HG02571 (cell line): ENCODE results near the gene P2RY12.

Experiments used
- ATAC-seq: cut with Tn5 transposase; IDR thresholded peaks from one replicate; pipeline ENCODE4 v1.9.1; 2021; ENCODE audit warnings: mild to moderate bottlenecking, moderate library complexity; ENCODE audit not compliant: unreplicated experiment

P2RY12 gene

DNA sequence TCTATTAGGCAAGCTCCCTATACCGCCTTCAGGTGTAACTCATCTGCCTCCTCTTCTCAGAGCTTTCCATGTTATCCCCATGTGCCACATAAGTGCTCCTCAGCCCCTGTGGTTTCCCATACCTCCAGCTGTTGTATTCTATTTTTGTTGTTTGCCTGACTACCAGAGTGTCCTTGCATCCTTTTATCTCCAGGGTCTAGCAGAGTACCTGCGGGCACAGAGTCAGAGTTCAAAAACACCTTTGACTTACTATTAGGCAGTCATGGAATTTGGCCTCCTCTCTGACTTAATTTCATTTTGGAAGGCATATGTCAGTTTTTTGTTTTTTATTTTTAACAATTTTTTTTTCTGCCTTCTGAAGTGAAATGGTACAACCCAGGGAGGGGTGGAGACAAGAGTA is 75.0 kb downstream of the P2RY12 start:
- no peak for ATAC-seq

GRCh38 chr3:151307583-151308488 is 76.7 kb downstream of the P2RY12 start:
- ATAC-seq, result no peak

DNA sequence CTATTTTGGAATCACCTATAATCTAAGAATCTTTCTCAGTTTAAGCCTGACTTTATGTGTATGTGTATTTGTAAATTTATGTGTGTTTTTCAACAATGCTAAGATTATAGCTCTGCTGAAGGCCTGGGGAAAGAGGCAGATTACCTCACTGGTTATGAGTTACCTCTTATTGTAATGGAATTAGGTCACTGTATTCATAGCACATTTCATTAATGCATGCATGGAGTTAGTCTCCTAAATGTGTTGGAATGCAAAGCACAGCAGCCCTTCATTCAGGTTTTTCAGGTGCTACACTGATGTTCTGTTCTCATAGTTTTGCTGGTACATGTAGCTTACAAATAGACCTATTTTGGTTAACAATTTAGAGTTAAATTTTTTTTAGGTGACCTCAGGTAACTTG is 77.4 kb downstream of the P2RY12 start:
- no peak for ATAC-seq

DNA sequence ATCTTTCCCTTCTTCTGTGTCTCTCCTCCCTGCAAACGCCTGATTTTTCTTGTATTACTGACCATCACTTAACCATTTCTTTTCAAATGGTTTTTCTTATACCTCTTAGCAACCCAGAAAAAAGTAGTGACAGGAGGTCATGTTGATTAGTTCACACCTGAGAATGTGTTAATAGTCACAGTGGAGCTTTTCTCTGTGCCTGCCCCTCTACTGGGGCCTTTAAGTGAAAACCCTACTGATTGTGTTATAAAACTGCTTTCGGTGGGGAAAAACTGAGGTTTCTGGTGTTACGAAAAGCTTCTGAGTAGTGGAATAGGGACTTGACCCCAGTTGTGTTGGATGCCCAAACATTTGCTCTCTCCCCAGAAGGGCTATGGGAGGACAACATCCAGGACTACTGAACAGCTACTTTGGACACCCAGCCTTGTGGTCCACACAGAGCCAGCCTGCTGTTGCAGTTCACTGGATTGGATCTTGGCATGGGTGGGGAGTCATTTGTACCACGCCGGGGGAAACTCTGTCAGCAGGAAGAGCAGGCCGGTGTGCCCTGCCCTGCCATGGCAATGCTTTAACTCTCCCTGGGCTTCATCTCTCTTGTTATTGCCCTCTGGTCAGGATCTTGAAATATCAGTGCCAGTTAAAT is 78.3 kb downstream of the P2RY12 start:
- no peak for ATAC-seq

DNA sequence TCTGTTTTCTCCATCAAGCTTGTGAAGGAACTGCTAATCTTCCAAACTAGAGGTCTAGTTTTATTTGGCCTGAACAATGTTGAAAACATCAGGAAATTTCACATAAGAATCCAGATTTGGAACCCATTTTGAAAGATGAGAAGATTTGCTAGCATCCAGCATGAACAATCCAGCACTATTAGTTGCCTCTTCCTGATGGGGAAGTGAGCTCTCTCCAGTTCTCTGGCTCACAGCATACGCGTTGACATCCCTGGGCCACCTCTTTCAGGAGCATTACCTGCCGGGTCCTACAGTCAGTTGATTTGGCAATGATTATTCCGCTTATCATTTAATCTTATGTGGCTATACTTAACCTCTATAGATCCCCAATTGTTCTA is 78.8 kb downstream of the P2RY12 start:
- no peak for ATAC-seq

DNA sequence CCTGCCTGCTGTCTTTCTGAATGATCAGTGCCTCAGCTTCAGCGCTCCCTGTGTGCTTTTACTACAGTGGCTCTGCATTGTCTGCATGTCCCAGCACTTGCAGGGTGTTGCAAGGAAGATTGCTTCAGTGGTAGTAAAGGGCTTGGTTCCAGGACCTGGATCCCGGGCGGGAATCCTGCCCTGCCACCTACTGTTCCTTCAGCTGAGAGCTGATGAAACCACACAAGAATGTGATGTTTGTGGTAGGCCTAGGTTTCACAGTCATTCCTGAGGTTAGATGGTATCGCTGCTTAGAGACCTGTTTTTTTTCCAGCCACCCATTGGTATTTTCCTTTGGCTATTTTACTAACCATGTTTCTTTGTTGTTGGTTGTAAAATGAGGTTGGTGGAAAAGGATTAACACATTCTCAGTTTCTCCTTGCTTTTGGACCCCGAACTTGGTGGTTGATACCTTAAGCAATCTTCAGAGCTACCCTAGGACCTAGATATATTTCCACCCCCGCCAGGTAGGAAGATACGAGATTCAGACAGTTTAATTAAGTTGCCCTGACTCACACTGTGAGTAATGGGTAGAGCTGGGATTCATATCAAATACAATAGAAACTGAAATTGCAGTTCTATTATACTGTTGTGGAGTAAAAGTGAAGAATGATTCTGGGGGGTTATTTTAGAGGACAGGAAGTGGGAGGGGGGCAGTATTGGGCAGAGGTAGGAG is 79.3 kb downstream of the P2RY12 start:
- ATAC-seq, result no peak

- ATAC-seq, result no peak
Measured at GRCh38 chr3:151303751-151304150, 80.8 kb downstream of the P2RY12 start.

GRCh38 chr3:151301787-151302186 is 82.8 kb downstream of the P2RY12 start:
- no peak for ATAC-seq

DNA sequence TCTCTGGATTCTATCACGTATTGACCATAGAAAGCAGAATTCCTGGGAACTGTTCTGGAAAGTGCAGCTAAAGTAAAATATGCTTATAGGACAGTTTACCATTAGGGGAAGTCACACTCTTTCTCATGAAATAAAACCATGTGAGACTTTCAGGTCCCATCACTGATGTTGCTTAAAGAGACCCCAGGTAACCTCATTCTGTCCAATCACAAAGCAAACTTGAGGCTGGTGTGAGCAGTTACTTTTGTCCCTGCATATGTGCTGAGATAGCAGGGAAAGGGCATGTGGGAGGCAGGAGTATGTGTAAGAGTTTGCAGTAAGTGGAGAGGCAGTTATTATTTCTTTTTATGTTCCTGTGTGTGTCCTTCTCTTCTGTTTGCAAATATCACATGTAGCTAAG is 84.0 kb downstream of the P2RY12 start:
- ATAC-seq, result no peak

DNA sequence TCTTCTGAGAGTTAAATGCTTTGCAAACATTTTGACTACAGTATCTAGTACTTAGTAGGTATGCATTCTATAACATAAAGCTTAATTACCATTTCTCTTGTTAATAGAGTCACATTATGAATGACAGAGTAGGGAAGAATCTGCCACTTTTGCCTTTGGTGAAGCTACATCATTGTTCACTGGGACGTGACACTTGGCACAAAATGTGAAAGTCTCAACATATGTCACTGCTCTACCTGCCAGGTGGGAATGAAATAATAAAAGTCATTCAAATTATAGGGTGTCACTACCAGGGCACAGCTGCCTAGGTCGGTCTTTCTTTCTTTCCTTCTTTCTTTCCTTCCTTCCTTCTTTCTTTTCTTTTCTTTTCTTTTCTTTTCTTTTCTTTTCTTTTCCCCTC is 85.5 kb downstream of the P2RY12 start:
- ATAC-seq, result no peak

DNA sequence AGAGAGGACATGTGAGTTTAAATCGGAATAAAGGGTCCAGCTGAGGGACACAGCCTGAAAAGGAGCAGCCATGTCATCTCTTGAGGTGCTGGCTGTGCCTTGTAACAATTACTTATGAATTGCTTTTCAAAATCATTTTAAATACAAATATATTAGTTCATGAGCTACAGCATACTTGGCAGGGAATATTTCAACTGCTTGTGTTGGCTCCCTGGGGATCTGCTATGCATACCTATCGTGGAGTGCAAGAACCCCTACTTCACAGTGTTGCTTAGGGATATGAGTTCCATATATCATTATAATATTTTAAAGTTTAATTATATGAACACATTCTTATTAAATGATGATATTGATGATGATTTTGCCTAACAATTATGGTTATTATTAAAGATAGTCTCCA is 87.1 kb downstream of the P2RY12 start:
- no peak for ATAC-seq

- ATAC-seq, result no peak
Measured at GRCh38 chr3:151296226-151296625, 88.3 kb downstream of the P2RY12 start.

GRCh38 chr3:151293127-151293526 is 91.4 kb downstream of the P2RY12 start:
- no peak for ATAC-seq

GRCh38 chr3:151290673-151291072 is 93.9 kb downstream of the P2RY12 start:
- no peak for ATAC-seq

GRCh38 chr3:151289445-151289844 is 95.1 kb downstream of the P2RY12 start:
- ATAC-seq, result no peak
